Measurements from ENCODE around the gene TC2N. TPM values are rescaled to one million over a fixed set of nuclear protein-coding genes. Genes with fewer than 3 reads are reported as not detected.

TC2N gene
- total and polyA plus RNA-seq, 12 donors = 0.89 to 28.4 (median 4.3) TPM

DNA sequence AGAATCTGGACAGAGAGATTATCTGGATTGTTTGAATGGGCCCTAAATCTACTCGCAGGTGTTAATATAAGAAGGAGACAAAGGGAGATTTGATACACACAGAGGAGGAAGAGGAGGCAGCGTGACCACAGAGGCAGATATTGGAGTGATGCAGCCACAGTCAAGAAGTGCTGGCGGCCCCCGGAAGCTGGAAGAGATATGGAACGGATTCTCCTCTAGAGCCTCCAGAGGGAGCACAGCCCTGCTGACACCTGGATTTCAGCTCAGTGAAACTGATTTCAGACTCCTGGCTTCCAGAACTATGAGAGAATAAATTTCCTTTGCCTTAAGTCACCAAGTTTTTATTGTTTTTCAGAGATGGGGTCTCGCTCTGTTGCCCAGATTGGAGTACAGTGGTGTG lies 9.2 kb upstream of the TC2N start:
- Histone ChIP-seq H3K4me3 (no peak overlapping the region), H3K27me3 (no peaks in the 10 kb centered on the region), H3K36me3 (replicated peaks in 1 of 2) (no peaks in the 10 kb centered on the region), H3K9me3 (replicated peaks in 1 of 3) (no peaks in the 10 kb centered on the region), H3K4me1 (replicated peaks in 1 of 2) (no peaks in the 10 kb centered on the region), H3K27ac (no peak overlapping the region)
- intact Hi-C loops (cut with DNase I) = no loop called here
- no peak for TF ChIP-seq POLR2A (IDR thresholded peaks at IDR 0.05)
- TF ChIP-seq, protein P1, sequence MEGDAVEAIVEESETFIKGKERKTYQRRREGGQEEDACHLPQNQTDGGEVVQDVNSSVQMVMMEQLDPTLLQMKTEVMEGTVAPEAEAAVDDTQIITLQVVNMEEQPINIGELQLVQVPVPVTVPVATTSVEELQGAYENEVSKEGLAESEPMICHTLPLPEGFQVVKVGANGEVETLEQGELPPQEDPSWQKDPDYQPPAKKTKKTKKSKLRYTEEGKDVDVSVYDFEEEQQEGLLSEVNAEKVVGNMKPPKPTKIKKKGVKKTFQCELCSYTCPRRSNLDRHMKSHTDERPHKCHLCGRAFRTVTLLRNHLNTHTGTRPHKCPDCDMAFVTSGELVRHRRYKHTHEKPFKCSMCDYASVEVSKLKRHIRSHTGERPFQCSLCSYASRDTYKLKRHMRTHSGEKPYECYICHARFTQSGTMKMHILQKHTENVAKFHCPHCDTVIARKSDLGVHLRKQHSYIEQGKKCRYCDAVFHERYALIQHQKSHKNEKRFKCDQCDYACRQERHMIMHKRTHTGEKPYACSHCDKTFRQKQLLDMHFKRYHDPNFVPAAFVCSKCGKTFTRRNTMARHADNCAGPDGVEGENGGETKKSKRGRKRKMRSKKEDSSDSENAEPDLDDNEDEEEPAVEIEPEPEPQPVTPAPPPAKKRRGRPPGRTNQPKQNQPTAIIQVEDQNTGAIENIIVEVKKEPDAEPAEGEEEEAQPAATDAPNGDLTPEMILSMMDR (IDR thresholded peaks at IDR 0.05) = no peak
- DNase-seq = no peak
- 90 to 95% (median 91%) methylated on average over 6 of the region's 6 CpGs for WGBS, 4 donors

DNA sequence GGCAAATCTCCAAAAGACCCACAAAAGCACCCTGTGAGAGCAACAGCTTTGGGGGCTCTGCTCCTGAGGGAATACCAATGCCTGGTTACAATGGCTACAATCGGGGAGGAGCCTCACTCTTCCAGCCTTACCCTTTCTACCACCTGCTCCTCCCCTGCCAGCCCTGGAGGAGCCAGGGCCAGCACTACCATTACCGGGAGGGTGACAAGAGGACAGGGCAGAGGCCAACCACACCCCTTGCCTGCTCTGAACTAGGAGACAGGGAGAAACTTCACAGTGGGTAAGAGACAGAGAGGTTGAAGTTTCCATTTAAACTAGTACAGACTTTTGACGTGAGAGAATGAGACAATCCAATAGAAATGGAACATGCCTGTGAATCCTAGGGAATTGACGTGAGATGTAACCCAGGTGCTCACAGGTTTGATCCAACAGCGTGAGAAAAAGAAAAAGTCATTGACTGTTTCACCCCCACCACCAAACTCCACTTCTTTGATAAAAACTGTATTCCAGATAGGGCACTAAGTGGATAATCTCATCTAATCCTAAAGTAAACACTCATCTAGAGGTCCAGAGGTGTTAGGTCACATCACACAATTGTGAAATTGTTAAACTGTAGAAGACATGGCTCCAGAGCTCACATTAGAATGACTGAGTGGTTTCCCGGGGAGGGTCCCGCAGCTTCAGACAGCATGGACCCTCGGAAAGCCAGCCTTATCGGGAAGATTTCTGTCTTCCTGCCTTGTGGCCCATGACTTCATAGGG lies 8.4 kb upstream of the TC2N start:
- H3K9me3 ChIP-seq (replicated peaks in 1 of 3) = no peaks in the 10 kb centered on the region
- no peaks in the 10 kb centered on the region for H3K27me3 ChIP-seq
- H3K27ac ChIP-seq = no peak overlapping the region
- intact Hi-C loops (cut with DNase I) = no loop called here
- DNase-seq = no peak
- no peak for TF ChIP-seq POLR2A (IDR thresholded peaks at IDR 0.05)
- TF ChIP-seq, protein P1 (IDR thresholded peaks at IDR 0.05) = no peak
- WGBS, 4 donors = 76 to 90% (median 84%) methylated on average over 6 to 9 of the region's 9 CpGs
- no peak overlapping the region for H3K4me3 ChIP-seq
- H3K36me3 ChIP-seq (replicated peaks in 1 of 2) = no peaks in the 10 kb centered on the region
- no peaks in the 10 kb centered on the region for H3K4me1 ChIP-seq (replicated peaks in 1 of 2)

DNA sequence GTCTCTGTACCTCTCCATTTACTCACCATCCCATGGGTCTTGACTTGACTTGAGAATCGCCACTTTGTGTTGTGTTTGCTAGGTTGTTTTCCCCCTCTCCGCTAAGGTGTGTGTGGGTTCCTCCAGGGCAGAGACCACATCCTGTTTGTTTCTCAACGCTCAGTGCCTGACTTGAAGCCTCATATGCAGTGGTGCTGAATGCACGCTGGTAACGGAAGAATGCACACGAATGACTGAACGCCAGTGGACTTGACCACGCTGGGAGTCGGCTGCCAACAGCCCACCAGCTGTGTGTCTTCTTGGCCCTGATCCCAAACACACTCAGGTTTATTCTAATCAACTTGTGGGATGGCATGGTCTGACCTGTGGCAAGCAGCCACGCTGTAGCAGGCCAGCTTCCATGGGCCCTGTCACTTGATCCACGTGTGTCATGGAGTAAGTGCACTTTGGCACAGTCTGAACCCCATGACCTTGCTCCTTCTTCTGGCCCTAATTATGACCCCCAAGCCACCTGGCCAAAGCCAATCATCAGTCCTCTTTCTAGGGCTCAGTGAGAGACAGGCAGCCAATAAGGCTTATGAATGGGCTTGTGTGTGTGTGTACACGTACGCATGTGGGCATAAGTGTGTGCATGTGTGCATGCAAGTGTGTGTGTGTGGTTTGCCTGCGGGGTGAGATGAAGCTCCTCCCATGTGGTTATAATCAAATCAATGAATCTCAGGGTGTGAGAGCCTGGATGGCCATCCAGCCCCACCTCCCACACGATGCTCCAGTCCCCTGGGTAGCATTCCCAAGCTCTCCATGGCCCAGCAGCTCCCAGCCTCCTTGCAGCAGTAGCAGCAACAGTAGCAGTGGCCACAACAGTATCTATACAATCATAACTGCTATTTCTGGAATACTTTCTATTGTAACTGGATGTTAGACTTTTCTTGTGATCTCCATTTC lies 6.4 kb upstream of the TC2N start:
- Histone ChIP-seq H3K4me1 (replicated peaks in 1 of 2) (no peaks in the 10 kb centered on the region), H3K36me3 (replicated peaks in 1 of 2) (no peaks in the 10 kb centered on the region), H3K4me3 (no peak overlapping the region), H3K9me3 (replicated peaks in 1 of 3) (no peaks in the 10 kb centered on the region), H3K27ac (peak overlapping the region in 1 of 5 donors; percentile 78), H3K27me3 (no peaks in the 10 kb centered on the region)
- DNase-seq = no peak
- 73 to 87% (median 77%) methylated on average over 14 to 15 of the region's 15 CpGs for WGBS, 4 donors
- intact Hi-C loops (cut with DNase I) = no loop called here
- TF ChIP-seq, protein P1 (IDR thresholded peaks at IDR 0.05) = no peak
- no peak for TF ChIP-seq POLR2A (IDR thresholded peaks at IDR 0.05)

All from adrenal gland (tissue), 12 donors.